Central memory CD4-positive, alpha-beta T cell (primary cell): Measurements from ENCODE around the gene OMG.

Experiments
- DNase-seq: peaks from one replicate; pipeline ENCODE4 v3.0.0; 2022

OMG gene

GRCh38 chr17:31256936-31257335, 40.1 kb downstream of the OMG start:
- no peak for DNase-seq

- DNase-seq = no peak
Observed at GRCh38 chr17:31254654-31255053, 42.4 kb downstream of the OMG start.

GRCh38 chr17:31252741-31253140, 44.3 kb downstream of the OMG start:
- DNase-seq = no peak

GRCh38 chr17:31251970-31252328, 45.1 kb downstream of the OMG start:
- DNase-seq = no peak

GRCh38 chr17:31251105-31251969, 45.7 kb downstream of the OMG start:
- no peak for DNase-seq

- DNase-seq = no peak
Observed at GRCh38 chr17:31250229-31250628, 46.8 kb downstream of the OMG start.

- DNase-seq = no peak
Observed at GRCh38 chr17:31249835-31250141, 47.3 kb downstream of the OMG start.

GRCh38 chr17:31248986-31249834, 47.8 kb downstream of the OMG start:
- DNase-seq = no peak
